Urinary bladder (tissue), 4 donors: ENCODE results near the gene KCNIP1. TPM values are rescaled to one million over a fixed set of nuclear protein-coding genes. Genes with fewer than 3 reads are reported as not detected.

Source experiments
- DNase-seq: peaks from one replicate; pipeline ENCODE4 v3.0.0-alpha.2; 2015; ENCODE audit errors: extremely low spot score
- H3K27ac ChIP-seq: one replicate; pipeline ENCODE4 v1.5.1; 2013; ENCODE audit warnings: low read depth, mild to moderate bottlenecking, moderate library complexity
- H3K36me3 ChIP-seq: one replicate; pipeline ENCODE4 v1.6.1; 2013; ENCODE audit warnings: mild to moderate bottlenecking, moderate library complexity; ENCODE audit not compliant: insufficient read depth
- H3K4me1 ChIP-seq: one replicate; pipeline ENCODE4 v1.6.1; 2013; ENCODE audit warnings: mild to moderate bottlenecking, moderate library complexity; ENCODE audit not compliant: insufficient read depth
- H3K4me3 ChIP-seq: one replicate; pipeline ENCODE4 v1.5.1; 2013; ENCODE audit warnings: low read depth, low read length
- WGBS: extraction: QIAGEN DNeasy Blood & Tissue Kit; methylation state at CpG from one replicate; pipeline ENCODE4 v1.1.7; 2013; 5-methylcytosine and 5-hydroxymethylcytosine counted together
- polyA plus RNA-seq: library from polyadenylated mRNA; stranded (reverse); fragments of 200-250 nt; gene quantifications from one replicate; pipeline ENCODE4 v1.2.3, GENCODE V29; 2013
- total RNA-seq: library from RNA; depleted of rRNA; stranded (reverse); fragments of >200 nt; gene quantifications from one replicate; pipeline ENCODE4 v1.2.3, GENCODE V29; 2014
- donor health status: healthy with polysubstance abuse.
- donor health status: healthy.

Gene KCNIP1
- total and polyA plus RNA-seq, 2 donors: 0.22 to 3.0 TPM

GRCh38 chr5:170700503-170700902, 196.7 kb downstream of the KCNIP1 start:
- H3K4me1 ChIP-seq: no peaks in the 10 kb centered on the region
- no peaks in the 10 kb centered on the region for H3K36me3 ChIP-seq
- DNase-seq: no peak
- WGBS: 84% methylated on average over 5 of the region's 5 CpGs
- no peak overlapping the region for H3K4me3 ChIP-seq
- no peak overlapping the region for H3K27ac ChIP-seq

- DNase-seq: no peak
- WGBS: 57% methylated on average over 6 of the region's 6 CpGs
- Histone ChIP-seq H3K4me1 (no peaks in the 10 kb centered on the region), H3K27ac (no peak overlapping the region), H3K36me3 (no peaks in the 10 kb centered on the region), H3K4me3 (no peak overlapping the region)
Observed at GRCh38 chr5:170701334-170701733, 197.5 kb downstream of the KCNIP1 start.

DNA sequence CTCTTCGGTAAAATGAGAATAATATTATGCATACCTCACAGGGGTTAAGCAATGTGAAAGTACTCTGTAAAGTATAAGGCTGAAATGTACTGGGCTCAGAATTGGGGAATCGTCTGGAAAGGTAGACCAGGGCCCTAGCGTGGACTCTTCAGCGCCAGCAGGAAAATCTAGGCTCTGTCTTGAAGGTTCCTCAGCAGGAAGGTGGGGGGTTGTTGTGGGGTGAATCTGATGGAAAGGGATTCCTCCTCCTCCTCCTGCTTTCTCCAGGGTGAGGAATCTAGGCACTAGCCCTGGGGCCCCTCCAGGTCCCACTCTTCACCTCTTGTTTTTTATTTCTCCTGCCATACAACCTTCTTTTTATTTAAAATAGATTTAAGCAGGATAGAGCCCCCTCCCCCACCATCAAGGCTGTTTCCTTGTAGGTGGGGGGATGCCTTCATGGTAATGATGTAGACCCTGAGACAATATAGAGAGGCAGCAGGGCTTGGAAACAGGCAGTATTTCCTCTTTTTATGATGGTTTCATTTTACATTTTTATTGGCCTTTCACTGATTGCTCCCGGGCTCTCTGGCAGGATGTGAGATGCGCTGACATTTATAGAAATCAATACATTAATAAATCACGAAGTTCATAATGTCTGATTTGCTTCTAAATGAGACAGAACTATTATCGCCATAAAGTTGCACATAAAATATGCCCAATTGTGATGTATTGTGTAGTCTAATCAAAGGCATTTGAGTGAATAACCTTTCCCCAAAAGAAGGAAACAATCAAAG, 200.8 kb downstream of the KCNIP1 start:
- Histone ChIP-seq H3K27ac (no peak overlapping the region), H3K4me1 (no peaks in the 10 kb centered on the region), H3K36me3 (no peaks in the 10 kb centered on the region), H3K4me3 (no peak overlapping the region)
- WGBS: 40% methylated on average over 7 of the region's 8 CpGs
- no peak for DNase-seq

- no peak overlapping the region for H3K27ac ChIP-seq
- no peak for DNase-seq
- H3K36me3 ChIP-seq: no peaks in the 10 kb centered on the region
- no peaks in the 10 kb centered on the region for H3K4me1 ChIP-seq
- 76% methylated on average over 6 of the region's 6 CpGs for WGBS
- H3K4me3 ChIP-seq: no peak overlapping the region
Observed at GRCh38 chr5:170709640-170710039, 205.8 kb downstream of the KCNIP1 start.

- no peak for DNase-seq
- H3K27ac ChIP-seq: no peak overlapping the region
- H3K4me3 ChIP-seq: no peak overlapping the region
- no peaks in the 10 kb centered on the region for H3K36me3 ChIP-seq
- WGBS: 75% methylated on average over 4 of the region's 4 CpGs
- H3K4me1 ChIP-seq: no peaks in the 10 kb centered on the region
Observed at GRCh38 chr5:170711300-170711699, 207.5 kb downstream of the KCNIP1 start.

- no peak for DNase-seq
- H3K27ac ChIP-seq: no peak overlapping the region
- H3K4me3 ChIP-seq: no peak overlapping the region
- no peaks in the 10 kb centered on the region for H3K4me1 ChIP-seq
- no peaks in the 10 kb centered on the region for H3K36me3 ChIP-seq
- 91% methylated on average over 5 of the region's 5 CpGs for WGBS
Observed at GRCh38 chr5:170715141-170715540, 211.3 kb downstream of the KCNIP1 start.

- 18% methylated on average over 4 of the region's 4 CpGs for WGBS
- DNase-seq: no peak
- Histone ChIP-seq H3K4me1 (no peaks in the 10 kb centered on the region), H3K4me3 (no peak overlapping the region), H3K27ac (no peak overlapping the region), H3K36me3 (no peaks in the 10 kb centered on the region)
Observed at GRCh38 chr5:170716396-170716795, 212.6 kb downstream of the KCNIP1 start.

- H3K4me1 ChIP-seq: no peaks in the 10 kb centered on the region
- 81% methylated on average over 3 of the region's 3 CpGs for WGBS
- no peak for DNase-seq
- no peak overlapping the region for H3K4me3 ChIP-seq
- H3K36me3 ChIP-seq: no peaks in the 10 kb centered on the region
- H3K27ac ChIP-seq: no peak overlapping the region
Observed at GRCh38 chr5:170719551-170719950, 215.7 kb downstream of the KCNIP1 start.

GRCh38 chr5:170720179-170720578, 216.4 kb downstream of the KCNIP1 start:
- Histone ChIP-seq H3K4me1 (no peaks in the 10 kb centered on the region), H3K4me3 (no peak overlapping the region), H3K36me3 (no peaks in the 10 kb centered on the region), H3K27ac (no peak overlapping the region)
- no peak for DNase-seq
- 83% methylated on average over 4 of the region's 4 CpGs for WGBS

GRCh38 chr5:170720984-170721383, 217.2 kb downstream of the KCNIP1 start:
- no peaks in the 10 kb centered on the region for H3K4me1 ChIP-seq
- 66% methylated on average over 1 of the region's 1 CpG for WGBS
- no peaks in the 10 kb centered on the region for H3K36me3 ChIP-seq
- H3K27ac ChIP-seq: no peak overlapping the region
- no peak for DNase-seq
- H3K4me3 ChIP-seq: no peak overlapping the region

DNA sequence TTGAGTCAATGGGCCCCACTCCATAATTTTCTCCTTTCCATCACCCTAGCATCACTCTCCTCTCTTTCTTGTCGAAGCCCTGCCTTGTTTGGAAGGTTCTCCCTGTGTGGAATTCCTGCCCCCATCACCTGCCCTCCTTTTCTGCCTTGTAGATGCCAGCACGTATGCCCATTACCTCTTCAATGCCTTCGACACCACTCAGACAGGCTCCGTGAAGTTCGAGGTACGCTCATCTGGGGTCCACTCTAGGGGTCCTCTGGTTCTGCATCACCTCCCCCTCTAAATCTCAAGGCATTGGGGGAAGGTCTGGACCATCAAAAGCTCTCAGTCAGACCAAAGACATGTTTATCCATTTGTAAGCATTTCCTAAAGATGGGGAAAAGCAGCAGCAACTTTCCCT, 217.9 kb downstream of the KCNIP1 start:
- 89% methylated on average over 6 of the region's 6 CpGs for WGBS
- Histone ChIP-seq H3K4me3 (no peak overlapping the region), H3K27ac (no peak overlapping the region), H3K4me1 (no peaks in the 10 kb centered on the region), H3K36me3 (no peaks in the 10 kb centered on the region)
- no peak for DNase-seq

DNA sequence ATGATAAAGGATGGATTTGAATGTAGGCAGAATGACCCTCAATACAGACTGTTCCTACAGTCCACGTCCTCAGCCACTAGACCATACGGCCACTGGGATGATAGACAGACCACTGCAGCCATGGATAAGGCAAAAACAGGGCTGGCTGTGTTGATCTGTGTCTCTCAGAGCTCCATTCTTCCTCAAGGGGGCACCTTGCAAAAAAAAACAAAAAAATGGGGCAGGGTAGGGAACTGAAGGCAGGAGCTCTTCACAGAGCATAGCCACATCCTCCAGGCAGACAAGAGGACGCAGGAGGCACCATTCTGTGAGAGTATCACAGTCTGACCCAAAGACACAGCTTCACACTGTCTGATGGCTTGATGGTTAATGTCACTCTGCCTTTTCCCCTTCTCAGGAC, 218.5 kb downstream of the KCNIP1 start:
- H3K4me1 ChIP-seq: no peaks in the 10 kb centered on the region
- WGBS: 70% methylated on average over 3 of the region's 3 CpGs
- no peak overlapping the region for H3K4me3 ChIP-seq
- no peaks in the 10 kb centered on the region for H3K36me3 ChIP-seq
- no peak overlapping the region for H3K27ac ChIP-seq
- DNase-seq: no peak

GRCh38 chr5:170731052-170731451, 227.2 kb downstream of the KCNIP1 start:
- Histone ChIP-seq H3K36me3 (no peaks in the 10 kb centered on the region), H3K4me1 (no peaks in the 10 kb centered on the region), H3K27ac (no peak overlapping the region), H3K4me3 (no peak overlapping the region)
- WGBS: 90% methylated on average over 1 of the region's 1 CpG
- DNase-seq: no peak

DNA sequence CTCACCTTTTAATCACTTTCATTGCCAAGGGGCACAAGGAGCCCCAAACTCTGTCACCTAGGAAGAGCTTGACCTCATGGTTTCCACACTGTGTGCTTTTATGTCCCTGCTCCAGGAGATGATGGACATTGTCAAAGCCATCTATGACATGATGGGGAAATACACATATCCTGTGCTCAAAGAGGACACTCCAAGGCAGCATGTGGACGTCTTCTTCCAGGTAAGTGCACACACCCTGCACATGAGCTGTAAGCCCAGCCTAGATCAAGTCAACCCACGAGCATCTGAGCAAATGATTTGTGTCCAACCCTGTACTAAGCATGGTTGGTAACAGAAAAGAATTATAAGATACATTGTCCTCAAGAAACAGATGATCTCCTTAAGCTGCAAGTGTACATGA, 228.9 kb downstream of the KCNIP1 start:
- DNase-seq: no peak
- H3K4me3 ChIP-seq: no peak overlapping the region
- H3K27ac ChIP-seq: no peak overlapping the region
- no peaks in the 10 kb centered on the region for H3K4me1 ChIP-seq
- WGBS: 60% methylated on average over 2 of the region's 2 CpGs
- no peaks in the 10 kb centered on the region for H3K36me3 ChIP-seq

GRCh38 chr5:170736966-170737365, 233.1 kb downstream of the KCNIP1 start:
- DNase-seq: no peak
- 47% methylated on average over 3 of the region's 3 CpGs for WGBS
- H3K4me3 ChIP-seq: no peak overlapping the region
- H3K36me3 ChIP-seq: no peaks in the 10 kb centered on the region
- no peak overlapping the region for H3K27ac ChIP-seq
- no peaks in the 10 kb centered on the region for H3K4me1 ChIP-seq
